Glomerular endothelial cell (primary cell): Measurements from ENCODE around the gene RAD51B. TPM values are rescaled to one million over a fixed set of nuclear protein-coding genes. Genes with fewer than 3 reads are reported as not detected.
"Not testable (repeated sequence)": the region's sequence is repeated elsewhere in the genome, so short reads cannot be mapped to it uniquely, and the experiment has no call there.

Source experiments
- DNase-seq: peaks from one replicate; pipeline ENCODE4 v3.0.0-alpha.2; 2011; ENCODE audit warnings: low read depth, low spot score; ENCODE audit errors: extremely low read depth
- total RNA-seq: library from RNA; depleted of rRNA; stranded (reverse); fragments of >200 nt; gene quantifications from 2 replicates; pipeline ENCODE4 v1.2.3, GENCODE V29; 2015

Gene RAD51B
- total RNA-seq, 1 donor from 2014 or later, result 9.7 TPM

DNA sequence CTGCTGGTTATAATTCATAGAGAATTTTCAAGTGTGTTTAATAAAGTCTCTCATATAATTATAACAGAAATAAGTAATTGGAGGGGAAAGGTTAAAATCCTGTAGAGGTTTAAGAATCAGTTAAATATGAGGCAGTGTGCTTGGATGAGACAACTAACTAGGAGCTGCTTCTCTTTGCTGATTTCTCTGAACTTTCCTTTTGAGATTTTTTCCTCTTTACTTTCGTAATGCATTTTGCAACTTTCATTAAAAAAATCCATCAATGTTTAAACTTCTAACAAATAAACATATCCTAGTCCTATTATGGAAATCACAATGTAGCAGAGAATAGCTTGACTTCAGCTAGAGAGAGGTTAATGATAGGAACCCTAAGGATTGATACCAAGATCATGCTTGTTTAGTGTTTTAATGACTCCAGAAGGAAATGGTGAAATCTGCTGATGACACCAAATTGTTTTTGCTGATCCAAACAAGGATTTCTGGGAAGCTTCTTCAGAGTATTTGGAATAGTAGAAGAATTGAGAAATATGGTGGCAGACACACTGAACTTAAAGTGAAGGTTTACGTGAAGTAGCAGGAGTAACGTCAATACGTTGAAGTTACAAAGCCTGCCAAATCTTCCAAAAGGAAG is 122.6 kb downstream of the RAD51B start:
- DNase-seq, result no peak

GRCh38 chr14:67943947-67944346 is 124.4 kb downstream of the RAD51B start:
- DNase-seq, result peak; percentile 79

GRCh38 chr14:67944605-67945004 is 125.0 kb downstream of the RAD51B start:
- DNase-seq, result no peak

DNA sequence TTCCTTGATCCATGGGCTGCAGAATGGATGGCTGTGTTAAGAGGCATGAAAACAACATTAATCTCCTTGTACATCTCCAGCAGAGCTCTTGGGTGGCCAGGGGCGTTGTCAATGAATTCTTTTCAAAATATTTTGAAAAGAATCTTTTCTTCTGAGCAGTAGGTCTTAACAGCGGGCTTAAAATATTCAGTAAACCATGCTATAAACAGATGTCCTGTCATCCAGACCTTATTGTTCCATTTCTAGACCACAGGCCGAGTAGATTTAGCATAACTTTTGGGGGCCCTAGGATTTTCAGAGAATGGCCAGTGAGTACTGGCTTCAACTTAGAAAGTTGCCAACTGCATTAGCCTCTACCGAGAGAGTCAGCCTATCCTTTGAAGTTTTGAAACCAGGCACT is 130.2 kb downstream of the RAD51B start:
- no peak for DNase-seq

GRCh38 chr14:67950386-67950785 is 130.8 kb downstream of the RAD51B start:
- no peak for DNase-seq

DNA sequence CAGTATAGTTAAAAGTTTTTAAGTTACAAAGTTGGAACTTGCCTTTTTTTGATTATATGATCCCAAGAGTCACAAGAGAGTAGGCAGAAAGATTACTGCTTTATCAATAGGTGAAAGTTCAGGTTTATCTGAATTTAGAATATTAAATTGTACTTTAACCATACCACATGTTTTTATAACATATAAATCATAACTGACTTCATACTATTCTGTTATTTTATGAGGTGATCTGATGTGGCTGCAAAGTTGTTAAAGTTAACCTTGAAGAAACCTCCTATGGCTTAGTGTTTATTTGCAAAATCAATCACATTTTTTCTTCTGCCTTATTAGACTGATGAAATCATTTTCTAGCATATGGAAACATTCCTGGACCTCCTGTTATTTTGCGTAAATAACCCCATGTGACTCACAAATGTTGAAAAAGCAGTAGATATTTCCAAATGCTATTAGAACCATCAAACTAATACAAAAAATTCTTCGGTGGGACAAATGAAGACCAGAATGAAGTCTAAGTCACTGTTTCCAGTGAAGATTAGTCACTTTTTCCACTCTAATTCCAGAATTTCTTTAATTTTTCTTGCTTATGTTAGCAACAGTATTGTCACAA is 132.1 kb downstream of the RAD51B start:
- no peak for DNase-seq

GRCh38 chr14:67952381-67952780 is 132.8 kb downstream of the RAD51B start:
- DNase-seq, result no peak

DNA sequence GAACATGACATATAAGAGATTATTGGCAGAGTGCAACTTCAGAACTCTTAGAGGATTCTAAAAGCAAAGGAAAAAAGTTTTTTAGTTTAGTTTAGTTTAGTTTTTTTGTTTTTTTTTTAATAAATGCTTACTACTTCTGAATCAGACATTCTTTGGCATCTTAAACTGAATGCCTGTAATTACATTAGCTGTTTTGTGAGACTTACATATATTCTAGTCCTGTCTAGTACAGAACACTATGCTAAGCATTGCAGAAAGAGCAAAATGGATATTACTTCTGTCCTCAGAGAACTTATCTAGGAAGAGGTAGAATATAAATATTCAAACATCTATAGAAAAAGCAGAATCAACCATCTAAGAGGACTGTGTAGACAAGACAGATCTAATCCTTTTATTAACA is 133.2 kb downstream of the RAD51B start:
- no peak for DNase-seq

- DNase-seq, result no peak
Measured at GRCh38 chr14:67955261-67955660, 135.7 kb downstream of the RAD51B start.

GRCh38 chr14:67957946-67958345 is 138.4 kb downstream of the RAD51B start:
- DNase-seq, result no peak

DNA sequence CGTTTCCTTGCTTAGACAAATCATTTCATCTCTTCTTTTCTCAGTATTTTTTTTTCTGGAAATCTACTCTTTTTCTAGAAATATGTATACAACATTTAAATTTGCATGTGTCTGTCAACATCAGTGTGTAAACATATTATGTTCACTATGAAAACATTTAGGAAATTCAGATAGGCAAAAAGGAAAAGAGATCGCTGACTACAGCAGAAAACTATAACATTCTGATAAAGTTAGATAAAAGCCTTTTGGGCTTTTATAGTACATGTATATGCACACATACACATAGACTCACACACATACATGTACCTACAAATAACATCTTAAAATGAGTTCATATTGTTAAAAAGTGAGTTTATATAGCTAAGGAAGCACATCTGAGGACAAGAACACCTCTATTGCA is 142.1 kb downstream of the RAD51B start:
- no peak for DNase-seq

GRCh38 chr14:67962215-67962644 is 142.7 kb downstream of the RAD51B start:
- no peak for DNase-seq

GRCh38 chr14:67963545-67963944 is 144.0 kb downstream of the RAD51B start:
- DNase-seq, result no peak

DNA sequence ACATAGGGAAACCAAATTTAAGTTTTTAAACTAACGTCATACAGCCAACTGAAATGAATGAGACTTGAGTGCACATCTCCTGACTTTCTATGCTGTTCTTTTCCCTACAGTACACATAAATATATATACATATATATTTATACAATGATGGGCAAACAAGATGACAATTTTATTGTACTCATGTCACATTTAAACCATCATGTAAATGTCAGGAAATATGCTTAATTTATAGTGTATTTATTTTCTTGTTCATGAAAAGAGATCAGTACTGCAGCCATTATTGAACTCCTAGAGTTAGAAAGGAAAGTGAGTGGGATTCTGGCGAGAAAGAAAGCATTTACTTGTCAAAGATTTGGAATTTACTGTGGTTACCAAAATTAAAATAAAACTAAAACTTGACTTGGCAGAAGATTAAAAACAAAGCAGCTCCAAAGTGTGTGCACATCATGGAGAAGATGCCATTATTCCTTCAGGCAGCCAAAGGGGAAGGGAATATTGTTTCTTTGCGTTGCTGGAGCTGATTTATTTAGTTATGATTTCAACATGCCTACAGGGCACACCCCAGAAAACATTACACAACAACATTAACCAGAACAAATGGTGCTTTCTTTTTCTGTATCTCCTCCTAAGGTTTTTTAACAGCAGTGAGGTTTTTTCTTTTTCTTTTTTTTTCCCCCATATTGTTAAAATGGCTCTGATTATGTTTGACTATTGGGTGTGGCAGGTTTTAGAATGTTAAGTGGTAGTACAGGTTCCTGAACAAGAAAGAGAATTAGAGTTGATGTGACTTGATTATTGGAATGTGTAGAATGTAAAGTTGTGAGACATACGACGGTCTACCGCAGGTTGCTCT is 144.6 kb downstream of the RAD51B start:
- DNase-seq, result no peak

DNA sequence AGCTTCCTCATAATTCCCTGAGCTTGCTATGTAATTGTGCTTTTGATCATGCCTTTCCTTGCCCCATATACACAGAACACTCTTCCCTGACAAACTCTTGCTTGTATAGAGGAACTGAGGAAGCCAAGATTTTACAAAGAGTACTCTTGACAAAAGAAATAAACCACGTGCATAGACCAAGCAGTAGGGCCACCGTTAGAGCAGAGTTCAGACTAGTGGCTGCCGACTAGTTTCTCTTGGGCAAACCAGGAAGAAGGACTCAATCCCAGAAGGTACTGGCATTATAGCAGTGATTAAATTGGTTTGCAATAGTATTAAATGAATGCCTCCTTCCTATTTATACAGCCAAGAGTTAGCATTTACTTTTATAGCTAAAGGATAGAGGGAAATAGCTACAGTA is 146.1 kb downstream of the RAD51B start:
- DNase-seq, result no peak

- no peak for DNase-seq
Measured at GRCh38 chr14:67967206-67967605, 147.6 kb downstream of the RAD51B start.

DNA sequence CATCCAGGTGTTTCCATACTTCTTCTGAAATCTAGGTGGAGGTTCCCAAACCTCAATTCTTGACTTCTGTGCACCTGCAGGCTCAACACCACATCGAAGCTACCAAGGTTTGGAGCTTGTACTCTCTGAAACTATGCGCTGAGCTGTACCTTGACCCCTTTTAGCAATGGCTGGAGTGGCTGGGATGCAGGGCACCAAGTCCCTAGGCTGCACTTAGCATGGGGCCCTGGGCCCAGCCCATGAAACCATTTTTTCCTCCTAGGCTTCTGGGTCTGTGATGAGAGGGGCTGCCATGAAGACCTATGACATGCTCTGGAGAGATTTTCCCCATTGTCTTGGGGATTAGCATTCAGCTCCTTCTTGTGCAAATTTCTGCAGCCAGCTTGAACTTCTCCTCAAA is 148.4 kb downstream of the RAD51B start:
- DNase-seq, result not testable (repeated sequence)

- DNase-seq, result no peak
Measured at GRCh38 chr14:67970923-67971322, 151.3 kb downstream of the RAD51B start.

GRCh38 chr14:67971627-67972625 is 152.3 kb downstream of the RAD51B start:
- DNase-seq, result no peak

GRCh38 chr14:67973436-67973835 is 153.9 kb downstream of the RAD51B start:
- DNase-seq, result no peak

DNA sequence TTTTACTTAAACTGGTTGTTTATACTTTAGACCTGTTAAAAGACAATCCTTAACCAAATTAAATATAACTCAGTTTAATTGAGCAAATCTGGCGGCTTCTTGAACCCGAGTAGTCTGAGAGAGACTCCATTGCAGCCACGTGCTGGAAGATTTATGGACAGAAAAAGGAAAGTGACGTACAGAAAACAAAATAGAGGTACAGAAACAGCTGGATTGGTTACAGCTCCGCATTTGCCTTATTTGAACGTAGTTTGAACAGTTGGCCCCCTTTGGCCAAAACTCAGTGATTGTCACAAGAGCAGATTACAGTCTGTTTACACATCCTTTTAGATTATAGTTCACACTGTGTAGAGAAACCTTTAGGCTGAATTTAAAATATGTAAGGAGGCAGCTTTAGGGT is 155.9 kb downstream of the RAD51B start:
- no peak for DNase-seq
